ENCODE measurements around the gene SLC25A14.

Gene SLC25A14

DNA sequence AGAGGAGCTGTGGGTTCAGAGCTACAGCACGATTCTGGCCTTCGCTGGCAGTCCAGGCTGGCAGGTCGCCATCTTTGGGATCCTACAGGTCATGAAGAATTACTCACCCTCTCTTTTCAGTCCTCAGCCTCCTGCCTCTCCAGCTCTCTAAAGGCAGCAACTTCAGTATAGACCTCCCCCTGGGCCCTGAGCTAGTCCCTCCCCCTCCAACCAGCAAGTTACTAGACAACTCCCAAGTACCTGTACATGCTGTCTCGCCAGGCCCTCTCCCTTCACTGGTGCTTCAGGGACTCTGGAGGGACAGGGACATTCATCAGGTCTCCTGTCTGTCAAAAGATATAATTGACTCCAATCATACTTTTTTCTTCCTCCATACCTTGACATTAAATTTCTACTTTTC lies 45.8 kb downstream of the SLC25A14 start, which contains the start of gene GPR119:
Gene GPR119, minus strand, starts transcription at position 155 of the 400 bp plus-strand sequence. CDS start 227 bp downstream, outside the sequence.
- DNase-seq = no peak

DNA sequence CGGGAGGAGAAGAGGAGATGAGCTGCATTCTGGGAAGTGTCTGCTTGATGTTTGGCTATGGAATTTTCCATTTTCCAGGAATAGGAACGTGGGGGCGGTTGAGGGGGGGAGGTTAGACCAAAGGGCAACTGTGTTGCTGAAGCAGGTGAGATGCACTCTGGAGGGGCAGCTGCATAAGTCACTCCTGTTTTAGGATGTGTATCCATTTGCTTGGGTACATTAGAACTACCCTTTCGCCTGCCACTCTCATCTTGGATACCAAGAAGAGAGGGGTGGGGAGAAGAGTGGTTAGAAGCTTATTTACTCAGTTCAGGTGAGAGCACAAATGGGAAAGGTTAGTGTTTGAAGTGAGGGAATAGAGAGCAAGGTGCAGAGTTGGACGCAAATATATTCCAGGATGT lies 46.7 kb downstream of the SLC25A14 start:
- DNase-seq = no peak

DNA sequence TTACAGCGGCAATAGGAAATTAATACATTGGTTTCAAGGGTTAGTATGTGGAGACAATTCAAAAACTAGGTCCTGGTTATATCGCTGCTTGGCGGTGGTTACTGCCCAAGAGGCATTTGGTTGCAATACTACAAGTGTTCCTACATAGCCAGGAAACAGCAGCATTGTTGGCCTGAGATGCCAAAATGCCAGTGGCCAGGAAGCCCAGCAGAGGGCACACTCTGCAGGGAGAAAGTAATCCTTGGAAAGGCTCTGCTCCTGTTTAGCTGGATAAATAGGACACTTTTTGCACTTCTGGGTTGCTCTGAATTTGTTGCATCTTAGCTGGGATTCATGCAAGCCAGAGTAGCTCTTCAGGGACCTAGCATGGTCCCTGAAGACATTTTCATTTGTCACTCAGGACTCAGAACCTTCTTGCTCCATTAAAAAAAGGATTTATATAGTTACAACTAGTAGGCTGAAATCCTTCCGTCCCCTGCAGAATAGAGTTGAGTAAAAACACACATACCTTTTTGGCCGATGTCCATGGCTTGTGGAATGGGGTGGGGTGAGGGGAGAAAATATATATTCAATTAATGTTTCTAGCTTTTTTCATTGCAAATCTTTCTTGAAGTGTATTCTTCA lies 53.8 kb downstream of the SLC25A14 start:
- DNase-seq = no peak

DNA sequence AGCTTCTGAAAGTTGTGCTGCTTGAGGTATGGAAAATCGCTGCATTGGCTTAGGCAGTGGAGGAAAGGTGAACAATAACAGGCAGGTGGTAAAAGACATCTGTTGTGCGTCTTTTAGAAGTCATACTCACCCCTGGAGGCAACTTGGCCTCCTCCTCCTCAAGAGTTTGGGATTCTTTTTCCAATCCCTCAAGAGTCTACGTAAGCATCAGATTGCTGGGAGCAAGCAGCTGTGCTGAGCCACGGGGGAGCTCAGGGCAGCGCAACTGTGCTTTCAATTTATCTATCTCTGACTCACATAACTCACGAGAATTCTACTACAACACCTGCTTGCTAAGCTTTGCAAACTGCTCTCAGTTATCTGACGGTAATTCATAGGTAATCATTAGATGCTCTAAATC lies 55.6 kb downstream of the SLC25A14 start:
- DNase-seq = no peak

DNA sequence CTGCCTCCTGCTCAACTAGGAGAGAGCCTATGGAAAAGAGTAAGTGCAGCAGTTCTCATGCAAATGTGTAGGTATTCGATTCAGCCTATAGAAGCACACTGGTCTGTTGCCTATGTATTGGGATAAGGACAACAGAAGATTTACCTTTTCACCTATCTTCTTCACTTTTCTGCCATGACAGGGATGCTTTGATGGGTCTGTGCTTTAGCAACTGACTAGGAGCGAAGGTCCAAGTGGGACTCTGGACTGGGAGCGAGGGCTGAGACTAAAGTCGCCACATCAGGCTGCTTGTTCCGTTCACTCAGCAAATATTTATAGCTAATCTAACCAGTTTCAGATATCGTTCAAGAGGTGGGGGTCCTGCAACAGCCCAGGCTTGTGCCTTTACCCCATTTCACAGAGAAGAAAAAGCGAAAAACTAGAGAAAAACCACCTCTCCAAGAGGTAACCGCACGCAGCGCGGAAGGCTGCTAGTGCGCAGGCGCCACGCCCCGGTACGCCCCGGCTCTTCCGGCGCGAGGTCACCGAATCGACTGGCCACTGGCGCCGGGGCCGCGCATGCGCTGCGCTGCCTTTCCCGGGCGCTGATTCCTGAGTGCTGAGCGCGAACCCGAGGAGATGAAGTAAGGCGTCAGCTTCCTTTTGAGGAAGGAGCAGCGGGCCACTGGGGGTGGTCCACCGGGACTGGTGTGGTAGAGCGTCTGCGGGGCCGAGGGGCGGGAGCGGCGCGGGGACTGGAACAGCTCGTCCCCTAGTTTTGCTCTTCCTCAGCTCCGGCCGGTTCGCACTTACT lies 61.9 kb downstream of the SLC25A14 start, which contains the start of gene RBMX2:
Gene RBMX2, plus strand, starts transcription at position 573 of the 793 bp plus-strand sequence. Its CDS starts 46 bp downstream, at position 619.
- DNase-seq = peak; percentile 68

DNA sequence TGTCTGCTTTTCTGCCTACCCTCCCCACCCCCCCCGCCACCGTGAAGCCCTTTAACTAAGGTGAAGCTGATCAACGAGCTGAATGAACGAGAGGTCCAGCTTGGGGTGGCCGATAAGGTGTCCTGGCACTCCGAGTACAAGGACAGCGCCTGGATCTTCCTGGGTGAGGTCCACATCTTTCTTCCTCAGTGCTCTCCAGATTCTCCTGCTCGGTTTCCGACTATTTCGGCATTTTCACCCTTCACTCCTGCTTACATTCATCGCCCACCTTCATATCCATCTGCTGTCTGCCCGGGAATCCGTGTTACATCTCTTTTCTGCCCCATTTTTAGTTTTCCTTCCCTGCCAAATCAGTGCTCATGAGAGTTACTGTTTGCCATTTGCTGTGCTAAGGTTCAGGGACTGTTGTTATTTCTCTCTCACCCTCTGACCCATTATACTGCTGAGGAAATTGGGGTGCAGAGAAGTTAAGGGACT lies 62.5 kb downstream of the SLC25A14 start:
- no peak for DNase-seq

DNA sequence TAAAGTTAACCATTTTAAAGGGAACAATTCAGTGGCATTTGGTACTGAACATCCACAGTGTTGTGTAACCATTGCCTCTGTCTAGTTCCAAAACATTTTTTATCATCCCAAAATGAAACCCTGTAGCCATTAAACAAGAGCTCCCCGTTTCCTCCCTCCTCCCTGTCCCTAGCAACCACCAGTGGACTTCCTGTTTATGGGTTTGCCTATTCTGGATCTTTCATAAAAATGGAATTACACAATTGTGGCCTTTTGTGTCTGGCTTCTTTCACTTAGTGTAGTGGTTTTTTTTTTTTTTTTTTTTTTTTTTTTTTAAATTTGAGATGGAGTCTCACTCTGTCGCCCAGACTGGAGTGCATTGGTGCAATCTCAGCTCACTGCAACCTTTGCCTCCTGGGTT lies 73.7 kb downstream of the SLC25A14 start:
- no peak for DNase-seq

DNA sequence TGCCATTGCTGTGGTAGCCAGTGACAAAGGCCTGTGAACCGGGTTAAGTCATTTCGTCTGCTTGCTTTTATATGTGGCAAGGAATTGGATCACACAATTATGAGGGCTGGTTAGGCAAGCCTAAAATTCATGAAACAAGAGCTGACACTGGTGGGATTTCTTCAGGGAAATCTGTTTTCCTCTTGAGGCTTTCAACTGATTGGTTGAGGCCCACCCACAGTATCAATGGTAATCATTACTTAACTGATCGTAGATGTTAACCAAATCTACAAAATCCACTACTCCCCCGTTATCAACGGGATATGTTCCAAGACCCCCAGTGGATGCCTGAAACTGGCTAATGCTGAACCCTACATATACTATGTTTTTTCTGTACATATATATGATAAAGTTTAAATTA lies 75.1 kb downstream of the SLC25A14 start:
- DNase-seq = no peak

DNA sequence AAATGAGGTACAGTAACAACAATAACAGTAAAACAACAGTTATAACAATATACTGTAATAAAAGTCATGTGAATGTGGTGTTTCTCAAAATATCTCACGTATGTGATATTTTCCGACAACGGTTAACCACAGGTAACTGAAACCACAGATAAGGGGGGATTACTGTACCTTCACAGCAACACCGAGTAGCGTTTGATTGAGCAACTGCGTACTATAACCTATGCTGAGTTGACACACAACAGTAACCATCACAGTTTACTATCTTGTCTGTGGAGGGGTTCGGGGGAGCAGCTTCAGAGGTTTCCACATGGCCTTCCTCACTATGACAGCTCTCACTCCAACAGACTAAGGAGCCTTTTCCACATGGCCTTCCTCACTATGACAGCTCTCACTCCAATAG lies 75.5 kb downstream of the SLC25A14 start:
- DNase-seq = no peak

DNA sequence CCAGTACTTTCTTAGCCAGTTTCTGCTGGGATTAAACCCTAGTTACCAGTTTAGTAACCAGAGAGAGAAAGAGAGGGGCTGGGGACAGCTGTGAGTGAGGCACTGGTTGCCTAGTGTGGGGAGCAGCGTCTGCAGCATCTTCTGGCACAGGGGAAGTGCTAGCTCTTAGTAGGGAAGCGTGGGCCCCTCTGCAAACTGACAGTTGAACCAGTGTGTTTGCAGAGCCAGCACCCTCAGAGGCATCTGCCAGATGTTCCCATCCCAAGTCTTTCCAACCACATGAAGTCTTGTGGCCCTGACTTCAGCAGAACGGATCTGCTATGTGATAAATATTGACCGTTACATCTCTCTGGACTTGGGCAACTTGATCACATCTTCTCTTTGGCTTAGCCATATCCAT lies 77.1 kb downstream of the SLC25A14 start:
- DNase-seq = no peak

DNA sequence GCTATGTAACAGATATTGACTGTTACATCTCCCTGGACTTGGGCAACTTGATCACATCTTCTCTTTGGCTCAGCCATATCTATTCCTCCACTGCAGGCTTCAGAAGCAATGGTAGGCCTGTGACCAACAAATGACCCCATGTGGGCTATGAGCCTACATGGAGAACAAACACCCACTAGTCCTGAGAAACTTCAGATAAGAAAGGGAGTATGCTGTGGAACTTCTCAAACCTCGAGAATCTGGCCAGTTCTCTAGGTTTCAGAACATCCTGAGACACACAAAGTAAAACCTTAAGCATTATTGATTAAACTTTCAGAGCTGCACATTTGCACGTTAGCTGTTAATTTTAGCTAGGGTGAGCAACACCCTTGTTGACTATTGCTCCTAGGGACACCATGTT lies 78.3 kb downstream of the SLC25A14 start:
- no peak for DNase-seq

DNA sequence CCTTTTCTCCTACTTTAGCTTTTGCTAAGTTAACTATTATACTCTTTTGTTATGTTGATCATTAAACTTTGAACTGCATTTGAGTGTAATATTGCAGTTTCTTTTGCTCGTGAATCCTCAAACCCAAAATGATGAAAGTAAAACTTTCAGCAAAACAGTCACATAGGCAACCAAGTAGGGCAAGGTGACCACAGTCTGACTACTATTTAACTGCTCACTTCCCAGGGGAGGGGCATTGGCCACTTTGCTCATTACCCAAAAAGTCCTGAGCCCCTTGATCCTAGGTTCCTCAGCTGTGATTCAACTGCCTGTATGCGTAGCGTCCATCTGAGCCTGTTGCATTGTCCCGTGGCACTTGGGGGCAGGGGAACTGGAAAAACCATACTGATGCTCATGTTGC lies 79.0 kb downstream of the SLC25A14 start:
- no peak for DNase-seq

DNA sequence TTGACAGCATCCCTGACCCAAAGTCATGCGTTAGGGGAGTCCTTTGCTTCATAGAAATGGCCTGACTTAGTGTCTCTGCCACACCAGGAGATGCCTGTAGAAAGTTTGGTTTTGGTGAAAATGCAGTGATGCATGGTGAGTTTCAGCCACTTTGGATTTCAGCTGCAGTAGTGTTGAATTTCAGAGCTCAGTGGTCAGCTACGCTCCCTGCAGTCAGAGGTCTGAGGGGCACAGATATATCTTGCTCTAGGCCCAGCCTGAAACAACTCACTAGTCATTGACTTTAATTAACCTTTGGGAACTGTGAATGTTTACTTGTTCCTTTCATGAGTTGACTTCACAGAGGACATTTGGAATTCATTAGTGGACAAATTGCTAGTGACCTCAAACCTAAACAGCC lies 79.5 kb downstream of the SLC25A14 start:
- DNase-seq = no peak
